DMS114 treated with DMSO at 0.1 percent for 48 hours (cell line): ENCODE data around the gene SRSF4.
"Not testable (repeated sequence)": the region's sequence is repeated elsewhere in the genome, so short reads cannot be mapped to it uniquely, and the experiment has no call there.

Source experiments
- DNase-seq: peaks from one replicate; lab custom pipeline; 2025; ENCODE audit not compliant: unreplicated experiment; lab: John Stamatoyannopoulos, UW

Gene SRSF4

DNA sequence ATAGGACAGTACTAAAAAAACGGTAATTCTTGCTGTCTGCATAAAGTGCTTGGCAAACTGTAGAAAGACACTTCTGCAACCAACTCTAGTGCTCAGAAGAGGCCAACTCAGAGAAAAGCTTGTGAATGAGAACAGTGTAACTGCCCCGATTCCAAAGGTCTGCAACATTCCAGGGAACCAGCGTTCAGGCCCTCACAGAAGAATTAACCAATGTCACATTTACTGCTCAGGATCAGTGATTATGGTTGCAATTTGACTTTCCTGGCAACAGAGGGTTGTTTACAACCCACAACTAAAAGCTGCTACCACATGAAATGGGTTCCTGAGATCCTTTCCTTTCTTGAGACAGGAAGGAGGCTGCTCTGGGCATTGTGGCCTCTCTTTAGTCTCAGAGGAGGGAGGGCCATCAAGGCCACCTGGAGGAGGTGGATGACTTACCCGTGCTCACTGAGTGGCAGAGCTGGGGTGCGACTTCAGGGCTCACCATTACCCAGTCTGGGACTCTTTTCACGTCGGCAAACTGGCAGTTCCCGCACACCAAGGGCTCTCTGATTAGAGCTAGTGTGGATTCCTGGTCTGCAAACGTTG is 15.3 kb downstream of the SRSF4 start:
- no peak for DNase-seq

DNA sequence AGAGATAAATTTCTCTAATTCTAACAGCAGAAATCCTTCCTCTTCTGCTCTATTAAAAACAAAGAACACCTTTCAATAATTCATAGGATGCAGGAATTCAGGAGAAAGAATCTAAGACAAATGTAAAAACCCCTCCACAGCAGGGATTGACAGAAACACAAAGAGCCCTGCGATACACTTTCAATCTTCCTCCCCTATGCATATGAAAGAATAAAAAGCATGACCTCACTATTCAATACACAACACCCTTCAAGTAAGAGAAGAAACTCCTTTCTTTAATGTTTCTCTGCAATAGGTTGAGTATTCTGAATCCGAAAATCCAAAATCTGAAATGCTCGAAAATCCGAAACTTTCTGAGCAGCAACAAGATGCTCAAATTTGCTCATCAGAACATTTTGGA is 17.1 kb downstream of the SRSF4 start:
- DNase-seq, result no peak

DNA sequence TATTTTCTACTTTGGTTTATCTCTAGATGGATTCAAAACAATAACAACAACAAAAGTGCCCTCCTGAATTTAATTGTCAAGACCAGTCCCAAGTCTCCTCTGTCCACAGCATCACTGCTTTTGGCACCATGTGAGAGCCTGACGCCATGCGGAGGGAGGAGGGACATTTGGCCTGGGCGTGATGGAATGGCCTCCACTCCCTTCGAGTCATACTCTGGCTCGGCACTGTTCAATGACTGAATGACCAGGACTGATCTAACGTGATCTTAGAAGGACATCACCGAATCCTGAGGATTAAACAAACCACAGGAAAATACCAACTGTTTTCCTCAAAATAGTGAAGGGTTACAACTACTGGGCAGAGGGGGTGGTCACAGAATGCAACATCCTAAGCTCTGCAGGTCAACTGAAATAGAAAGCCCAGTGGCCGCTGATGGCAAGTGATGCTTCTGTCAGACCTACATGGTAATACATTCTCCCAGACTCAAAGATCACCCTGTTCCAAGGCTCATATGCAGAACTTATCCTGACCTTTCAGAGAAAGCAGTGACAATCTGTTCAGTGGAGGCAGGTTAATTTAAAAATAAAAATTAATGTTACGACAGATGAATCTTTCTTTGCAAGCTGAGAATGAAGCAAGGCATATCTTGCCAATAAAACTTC is 19.1 kb downstream of the SRSF4 start:
- no peak for DNase-seq

DNA sequence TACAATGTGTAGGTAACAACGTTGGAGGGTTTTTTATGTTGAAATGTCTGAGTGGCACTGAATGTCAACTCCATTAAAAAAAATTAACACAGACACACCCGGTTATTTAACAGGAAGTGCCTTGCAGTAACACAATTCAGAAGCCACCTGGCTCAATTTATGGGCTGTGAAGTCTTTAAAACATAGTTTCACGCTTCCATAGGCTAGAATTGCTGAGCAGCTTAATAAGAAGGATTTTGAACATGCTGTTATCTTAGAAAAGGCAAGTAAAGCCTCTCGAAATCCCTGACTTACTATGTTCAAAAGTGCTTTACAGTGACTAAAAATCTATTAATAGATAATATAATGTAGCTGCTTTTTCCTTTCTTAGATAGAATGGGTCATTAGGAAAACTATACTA is 19.7 kb downstream of the SRSF4 start:
- no peak for DNase-seq

DNA sequence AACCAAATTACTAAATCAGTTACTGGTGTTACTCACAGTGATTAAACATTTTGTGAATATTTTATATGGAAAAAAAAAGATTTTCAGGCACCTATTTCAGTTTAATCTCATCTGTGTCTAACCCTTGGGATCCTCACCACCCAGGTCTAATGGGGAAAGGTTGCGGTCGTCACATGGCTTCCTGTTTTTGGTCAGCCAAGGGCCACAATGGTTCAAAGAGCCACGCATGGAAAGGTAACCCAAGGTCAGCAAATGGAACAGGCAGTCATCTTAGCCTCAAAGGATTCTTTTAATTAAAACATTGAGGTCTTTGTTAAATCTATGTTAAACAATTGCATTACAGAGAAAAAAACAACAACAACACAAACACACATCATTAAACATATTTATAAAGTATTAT is 21.9 kb downstream of the SRSF4 start:
- DNase-seq, result no peak

DNA sequence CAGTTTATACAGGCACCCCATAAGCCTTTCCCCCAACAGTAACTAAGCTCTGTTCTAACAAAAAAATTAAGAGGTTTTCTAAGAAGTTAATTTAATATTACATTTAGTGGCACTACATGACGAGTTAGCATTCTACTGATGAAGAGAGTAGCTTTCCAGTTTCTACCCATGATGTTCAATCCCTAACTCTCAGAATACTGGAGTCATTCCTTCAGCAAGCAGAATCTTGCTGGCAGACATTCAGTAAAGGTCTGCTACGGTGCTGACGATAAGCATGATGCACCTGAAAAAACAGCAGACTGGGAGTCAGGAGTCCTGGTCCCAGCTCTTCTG is 24.5 kb downstream of the SRSF4 start:
- no peak for DNase-seq

DNA sequence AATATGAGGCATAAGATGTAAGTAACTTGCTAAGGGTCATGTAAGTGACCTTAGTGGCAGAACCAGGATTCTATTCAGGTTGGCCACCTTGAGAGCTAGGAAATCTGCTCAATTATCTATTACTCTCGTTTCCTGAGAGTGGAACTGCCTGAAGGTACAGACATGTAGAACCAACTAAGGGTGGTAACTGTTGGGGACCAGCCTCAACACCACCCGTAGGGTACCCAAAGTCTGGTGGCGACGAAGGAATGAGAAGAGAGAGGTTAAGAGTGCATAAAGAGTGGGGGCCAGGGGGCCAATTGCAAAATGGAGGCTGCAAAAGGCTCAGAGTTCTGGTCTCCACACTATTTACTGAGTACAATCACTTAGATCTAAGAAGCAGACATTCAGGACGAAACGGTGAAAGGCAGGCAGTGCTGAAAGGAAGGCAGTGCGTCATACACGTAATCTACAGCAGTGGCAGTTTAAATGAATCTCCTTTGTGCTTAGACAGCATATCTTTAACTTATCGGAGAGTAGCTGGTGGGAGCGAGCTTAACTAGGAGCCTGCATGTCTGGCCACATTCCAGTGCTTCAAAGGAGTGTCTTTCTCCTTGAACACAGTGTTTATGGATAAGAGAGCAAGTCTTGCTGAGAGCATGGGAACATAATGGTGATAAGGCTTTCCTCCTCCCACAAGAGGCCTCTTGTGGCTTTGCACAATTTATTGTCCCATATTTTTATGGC is 25.0 kb downstream of the SRSF4 start:
- DNase-seq, result no peak

DNA sequence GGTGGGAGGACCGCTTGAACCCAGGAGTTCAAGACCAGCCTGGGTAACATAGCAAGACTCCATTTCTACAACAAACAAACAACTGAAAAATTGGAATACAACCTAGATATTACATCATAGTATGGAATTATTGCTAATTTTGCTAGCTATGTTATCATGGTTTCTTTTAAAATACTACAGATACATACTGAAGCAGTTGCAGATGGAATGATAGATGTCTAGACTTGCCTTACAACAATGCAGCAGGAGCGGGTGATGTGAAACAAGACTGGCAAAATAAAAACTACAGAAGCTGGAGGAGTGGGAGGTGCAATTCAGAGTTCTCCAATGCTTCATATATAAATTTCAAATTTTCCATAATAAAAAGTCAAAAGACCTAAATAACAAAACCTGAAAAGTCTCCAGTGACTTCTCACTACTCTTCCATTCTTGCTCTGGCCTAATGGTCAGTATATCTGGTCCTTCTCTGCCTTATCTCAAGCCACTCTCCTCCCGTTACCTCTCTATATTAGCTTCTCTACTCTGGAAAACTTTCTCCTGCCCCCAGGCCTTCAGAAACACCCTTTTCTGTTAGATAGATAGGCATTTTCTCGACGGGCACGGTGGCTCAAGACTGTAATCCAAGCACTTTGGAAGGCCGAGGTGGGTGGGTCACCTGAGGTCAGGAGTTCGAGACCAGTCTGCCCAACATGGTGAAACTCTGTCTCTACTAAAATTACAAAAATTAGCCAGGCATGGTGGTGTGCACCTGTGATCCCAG is 29.5 kb downstream of the SRSF4 start:
- no peak for DNase-seq

DNA sequence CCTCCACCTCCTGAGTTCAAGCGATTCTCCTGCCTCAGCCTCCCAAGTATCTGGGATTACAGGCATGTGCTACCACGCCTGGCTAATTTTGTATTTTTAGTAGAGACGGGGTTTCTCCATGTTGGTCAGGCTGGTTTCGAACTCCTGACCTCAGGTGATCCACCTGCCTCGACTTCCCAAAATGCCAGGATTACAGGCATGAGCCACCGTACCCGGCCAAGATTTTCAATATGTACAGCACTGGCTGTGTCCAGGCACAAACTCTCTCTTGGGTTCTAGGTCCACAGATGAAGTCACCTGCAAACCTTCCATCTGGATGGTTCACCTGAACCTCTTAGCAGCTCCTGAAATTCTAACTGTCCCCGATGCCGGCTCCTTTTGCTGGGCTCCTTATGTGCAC is 31.4 kb downstream of the SRSF4 start:
- DNase-seq, result not testable (repeated sequence)

DNA sequence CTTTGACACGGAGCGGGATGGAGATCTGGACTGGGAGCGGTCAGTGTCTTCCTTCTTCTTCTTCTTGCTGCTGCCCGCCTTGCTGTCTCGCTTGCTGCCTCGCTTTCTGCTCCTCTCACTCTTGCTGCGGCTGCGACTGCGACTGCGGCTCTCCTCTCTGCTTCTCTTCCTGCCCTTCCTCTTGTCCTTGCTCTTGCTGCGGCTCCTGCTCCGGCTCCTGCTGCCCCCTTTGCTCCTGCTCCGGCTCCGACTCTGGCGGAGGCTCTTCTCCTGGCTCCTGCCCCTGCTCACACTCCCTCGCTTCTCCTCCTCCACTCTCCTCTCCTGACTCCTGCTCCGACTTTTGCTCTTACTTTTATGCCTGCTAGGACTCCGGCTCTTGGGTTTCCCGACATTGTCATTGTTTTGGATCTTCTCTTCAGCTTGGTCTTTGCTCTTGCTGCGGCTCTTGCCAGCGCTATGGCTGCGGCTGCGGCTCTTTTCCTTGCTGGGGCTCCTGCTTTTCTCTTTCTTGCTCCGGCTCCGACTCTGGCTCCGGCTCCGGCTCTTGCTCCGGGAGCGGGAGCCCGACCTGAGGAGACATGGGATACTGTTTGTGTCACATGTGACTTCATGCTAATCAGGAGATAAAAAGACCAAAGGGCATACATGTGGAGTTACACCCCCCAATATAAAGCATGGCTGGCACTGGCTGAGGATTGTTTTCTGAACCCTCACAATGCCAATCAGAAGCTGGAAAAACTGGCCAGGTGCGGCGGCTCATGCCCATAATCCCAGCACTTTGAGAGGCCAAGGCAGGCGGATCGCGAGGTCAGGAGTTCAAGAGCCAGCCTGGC is 32.8 kb downstream of the SRSF4 start:
- DNase-seq, result no peak

DNA sequence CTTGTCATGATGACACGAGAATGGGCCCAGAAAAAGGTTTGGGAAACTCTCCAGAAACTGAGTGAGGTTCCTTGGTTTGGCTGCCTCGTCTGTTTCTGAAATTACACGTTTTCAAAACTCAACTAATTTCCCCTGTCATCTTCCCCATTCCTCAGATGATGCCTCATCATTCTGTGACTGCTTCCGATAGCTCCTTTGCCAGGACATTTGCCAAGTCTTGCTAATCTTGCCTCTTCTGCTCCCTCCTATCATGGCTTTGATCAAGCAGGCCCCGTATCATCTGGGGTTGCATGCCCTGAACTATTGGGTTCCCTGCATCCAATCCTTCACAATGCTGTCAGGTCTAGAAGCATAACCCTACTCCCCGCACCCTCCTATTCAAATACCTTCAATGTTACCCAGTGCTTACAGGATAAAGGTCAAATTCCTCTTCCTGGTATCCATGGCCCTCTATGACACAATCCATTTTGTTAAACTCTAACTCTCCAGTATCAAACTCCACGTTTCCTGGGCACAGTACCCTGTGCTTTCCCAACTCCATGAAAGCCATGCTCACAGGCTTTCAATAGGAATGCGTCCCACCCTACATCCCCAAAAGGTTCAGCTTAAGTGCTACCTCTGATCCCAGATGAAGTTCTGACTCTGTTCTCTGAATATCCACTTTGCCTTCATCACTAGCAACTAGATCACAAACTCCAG is 35.8 kb downstream of the SRSF4 start:
- DNase-seq, result no peak

DNA sequence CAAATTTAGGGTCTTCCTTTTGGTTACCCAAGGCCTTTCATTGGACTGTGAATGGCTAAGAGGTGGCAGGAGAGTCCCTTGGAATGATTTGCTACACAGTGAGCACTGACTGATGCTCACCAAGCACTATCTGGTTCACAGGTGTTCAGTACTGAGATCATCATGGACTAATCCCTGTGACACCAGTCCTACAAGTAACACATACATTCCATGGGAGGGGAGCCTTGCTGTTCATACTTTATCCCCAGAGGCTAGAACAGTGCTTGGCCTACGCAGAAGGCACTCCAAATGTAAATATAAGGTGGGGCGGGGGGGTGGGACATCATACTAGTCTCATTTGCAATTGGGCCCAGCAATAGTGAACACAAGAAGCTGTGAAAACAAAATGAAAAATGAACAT is 37.5 kb downstream of the SRSF4 start:
- DNase-seq, result no peak

DNA sequence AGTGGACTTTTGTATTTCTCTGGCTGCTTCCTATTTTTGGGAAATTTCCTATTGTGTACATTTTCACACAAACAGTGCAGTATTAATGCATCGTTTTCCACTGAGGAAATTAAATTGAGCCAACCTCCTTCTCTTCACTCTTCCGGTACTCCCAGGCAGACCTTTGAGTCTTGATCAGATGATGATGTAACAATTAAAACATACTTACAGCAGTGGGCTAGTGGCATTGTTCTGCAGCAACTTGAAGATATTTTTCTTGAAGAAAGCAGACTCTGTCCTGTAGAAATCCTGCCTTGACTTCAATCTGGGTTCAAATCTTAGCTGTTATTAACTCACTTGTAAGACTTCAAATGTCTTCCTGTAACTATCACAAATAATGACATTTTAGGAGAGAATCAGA is 39.0 kb downstream of the SRSF4 start:
- no peak for DNase-seq

DNA sequence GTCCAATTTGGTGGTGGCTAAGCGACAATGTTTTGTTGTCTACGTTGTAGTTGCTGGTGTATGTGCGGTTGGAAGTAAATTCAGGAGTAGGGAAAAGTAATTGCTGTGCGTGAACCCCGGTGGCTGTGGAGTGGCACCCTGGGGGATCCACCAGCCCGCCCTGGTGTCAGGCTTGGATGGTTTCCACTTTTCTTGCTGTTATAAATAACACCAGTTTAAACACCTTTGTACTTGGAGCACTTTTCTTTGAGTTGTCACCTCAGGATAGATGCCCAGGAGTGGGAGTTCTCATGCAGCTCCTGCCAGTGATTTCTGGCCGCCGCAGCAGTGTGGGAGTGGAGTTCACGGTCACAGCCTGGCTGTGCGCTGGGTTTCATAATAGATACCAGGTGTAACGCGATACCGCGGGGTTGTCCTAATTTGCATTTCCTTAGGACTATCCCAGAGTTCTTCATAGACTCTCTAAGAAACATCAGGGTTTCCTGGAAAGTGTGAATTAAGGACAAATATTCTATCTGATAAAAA is 45.2 kb downstream of the SRSF4 start:
- no peak for DNase-seq

DNA sequence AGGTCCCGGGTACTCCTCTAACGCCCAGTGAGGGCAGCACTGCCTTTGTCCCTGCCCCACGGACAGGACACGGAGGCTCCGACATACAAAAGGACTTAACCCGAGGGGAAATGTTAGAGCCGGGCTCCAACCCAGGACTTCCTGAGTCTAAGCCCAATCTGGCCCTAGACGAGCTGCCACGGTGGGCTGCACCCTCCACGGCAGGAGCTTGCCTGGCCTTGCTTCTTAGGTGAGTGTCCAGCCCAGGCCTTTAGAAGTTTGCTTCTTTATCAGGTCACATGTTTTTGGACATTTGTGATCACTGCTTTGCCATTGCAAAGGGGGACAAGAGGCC is 47.0 kb downstream of the SRSF4 start:
- no peak for DNase-seq

DNA sequence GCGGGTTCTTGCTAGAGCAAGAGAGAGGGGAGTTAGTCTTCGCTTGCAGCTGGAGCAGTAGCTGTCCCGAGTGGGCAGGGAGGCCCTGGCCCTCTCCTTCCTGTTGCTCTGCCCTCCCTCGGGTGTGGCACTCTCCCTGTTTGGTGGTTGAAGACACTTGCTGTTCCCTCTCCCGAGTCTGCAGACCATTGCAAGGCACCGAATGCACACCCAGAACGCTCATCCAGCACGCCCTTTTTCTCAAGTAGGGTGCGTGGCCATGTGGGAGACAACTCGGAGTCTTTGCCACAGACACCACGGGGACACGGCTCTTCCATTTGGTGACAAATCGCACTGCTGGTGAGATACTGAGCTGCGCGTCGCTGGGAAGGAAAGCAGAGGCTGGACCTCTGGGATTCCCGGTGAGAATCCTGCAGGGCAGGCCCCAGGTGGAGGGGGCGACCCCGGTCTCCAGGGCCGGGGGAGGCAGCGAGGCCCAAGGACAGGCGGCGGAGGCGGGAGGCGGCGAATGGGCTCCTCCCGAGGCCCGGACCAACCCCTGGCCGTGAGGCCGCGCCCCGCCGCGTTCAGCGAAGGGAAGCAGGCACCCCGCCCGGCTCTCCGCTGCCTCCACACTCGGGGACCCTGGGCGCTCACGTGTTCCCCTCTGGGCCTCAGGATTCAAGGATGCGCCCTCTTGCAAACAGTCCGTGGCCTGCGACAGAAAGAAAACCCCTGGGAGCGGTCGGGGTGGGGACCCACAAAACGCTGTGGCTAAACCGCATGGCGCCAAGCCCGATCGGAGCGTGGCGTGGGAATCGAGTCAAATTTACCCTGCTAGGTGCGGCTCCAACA is 47.6 kb downstream of the SRSF4 start:
- no peak for DNase-seq

DNA sequence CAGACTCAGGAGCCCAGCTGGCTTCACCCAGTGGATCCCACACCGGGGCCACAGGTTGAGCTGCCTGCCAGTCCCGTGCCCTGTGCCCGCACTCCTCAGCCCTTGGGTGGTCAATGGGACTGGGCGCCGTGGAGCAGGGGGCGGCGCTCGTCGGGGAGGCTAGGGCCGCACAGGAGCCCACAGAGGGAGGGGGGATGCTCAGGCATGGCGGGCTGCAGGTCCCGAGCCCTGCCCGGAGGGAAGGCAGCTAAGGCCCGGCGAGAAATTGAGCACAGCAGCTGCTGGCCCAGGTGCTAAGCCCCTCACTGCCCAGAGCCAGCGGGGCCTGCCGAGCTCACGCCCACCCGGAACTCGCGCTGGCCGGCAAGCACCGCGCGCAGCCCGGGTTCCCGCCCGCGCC is 50.6 kb downstream of the SRSF4 start:
- not testable (repeated sequence) for DNase-seq

DNA sequence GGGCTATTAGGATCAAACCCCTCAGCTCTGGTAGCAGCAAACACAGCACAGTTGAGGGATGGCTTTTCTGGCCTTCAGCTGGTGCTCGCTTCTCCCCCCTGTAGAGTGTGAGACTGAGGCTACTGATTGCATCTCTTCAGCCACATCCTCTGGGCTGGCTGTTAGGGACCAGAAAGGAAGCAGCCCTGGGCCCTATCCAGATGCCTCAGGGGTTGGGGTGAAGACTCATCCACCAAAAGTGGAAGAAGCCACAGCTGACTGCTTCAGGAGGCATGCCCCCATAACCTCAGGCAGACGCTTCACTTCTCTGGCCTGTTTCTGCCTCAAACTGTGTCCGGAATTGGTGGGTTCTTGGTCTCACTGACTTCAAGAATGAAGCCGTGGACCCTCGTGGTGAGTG is 51.8 kb downstream of the SRSF4 start:
- no peak for DNase-seq

DNA sequence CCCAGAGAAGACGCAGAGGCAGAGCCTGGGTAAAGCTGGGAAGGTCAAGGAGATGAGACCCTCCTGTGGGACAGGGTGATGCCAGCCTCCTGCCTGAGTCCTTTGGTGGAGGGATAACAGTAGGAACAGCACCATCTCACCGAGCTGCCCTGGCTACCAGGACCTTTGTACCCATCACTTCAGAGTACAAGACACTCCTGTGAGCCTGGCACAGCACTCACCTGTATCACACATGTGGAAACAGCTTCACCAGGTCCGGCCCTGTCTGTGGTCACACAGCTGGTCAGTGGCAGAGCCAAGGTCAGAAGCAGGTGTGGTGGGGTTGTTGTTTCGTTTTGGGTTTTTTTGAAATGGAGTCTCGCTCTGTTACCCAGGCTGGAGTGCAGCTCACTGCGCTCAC is 53.0 kb downstream of the SRSF4 start:
- no peak for DNase-seq

DNA sequence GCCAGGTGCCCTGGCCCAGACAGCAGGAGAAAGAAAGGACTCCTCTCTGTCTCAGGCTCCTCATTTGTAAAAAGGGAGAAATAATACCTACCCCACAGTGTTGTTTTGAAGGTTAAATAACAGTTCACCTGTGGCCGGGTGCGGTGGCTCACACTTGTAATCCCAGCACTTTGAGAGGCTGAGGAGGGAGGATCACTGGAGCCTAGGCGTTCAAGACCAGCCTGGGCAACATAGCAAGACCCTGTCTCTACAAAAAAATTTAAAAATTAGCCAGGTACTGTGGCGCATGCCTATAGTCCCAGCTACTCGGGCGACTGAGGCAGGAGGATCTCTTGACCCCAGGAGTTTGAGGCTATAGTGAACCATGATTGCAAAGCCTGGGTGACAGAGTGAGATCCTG is 55.5 kb downstream of the SRSF4 start:
- DNase-seq, result no peak
